ENCODE data around the gene MARCO.

GRCh38 chr2:119012345-119013301 lies 70.6 kb downstream of the MARCO start:
- TF ChIP-seq CTCF (IDR thresholded peaks at IDR 0.05; ENCODE audit: low read depth, low read length): no peak
- TF ChIP-seq EZH2phosphoT487 (IDR thresholded peaks at IDR 0.05; ENCODE audit: low read depth): no peak

Measured in OCI-LY3 (cell line).